Left colon (tissue), 2 donors: ENCODE data around the gene STX7. TPM values are rescaled to one million over a fixed set of nuclear protein-coding genes. Genes with fewer than 3 reads are reported as not detected.
A peak's percentile ranks its signal among the peaks of the same experiment; 100 is the strongest.

Source experiments
- ATAC-seq: fragments of 200-7000 bp; cut with Tn5 transposase; one replicate; pipeline ENCODE4 v1.9.1; 2020; ENCODE audit warnings: mild to moderate bottlenecking, moderate library complexity
- DNase-seq, 2 donors: peaks; one replicate each; pipeline ENCODE4 v3.0.0-alpha.2; 2020
- intact Hi-C, 2 donors: fragments of 100-400 bp; cut with DNase I in 1 of 2; cut with micrococcal nuclease in 1 of 2; formaldehyde crosslinking; loops; one replicate each; pipeline versions ENCODE4 v1.11.2 to v1.14.0; 2022; cut with DNase I, micrococcal nuclease
- total RNA-seq, 2 donors: library from RNA; stranded (reverse); fragmentation: NEBNext Ultra II Directional; extraction: Animal tissue kit (Norgen Biotek cat#: 25700); gene quantifications; one replicate each; pipeline ENCODE4 v1.2.1, GENCODE V29; 2021
- donor health status: DM: no; HTN: no; CAD: no.
- donor health status: DM: yes; HTN: yes; CAD: no.

Gene STX7
- total RNA-seq, 2 donors from 2014 or later = 52.4 to 70.9 TPM

- DNase-seq (no peak), ATAC-seq (no peak)
- intact Hi-C loops = no loop called here
These were observed 69.7 kb downstream of the STX7 start for GRCh38 chr6:132443206-132443605.

DNA sequence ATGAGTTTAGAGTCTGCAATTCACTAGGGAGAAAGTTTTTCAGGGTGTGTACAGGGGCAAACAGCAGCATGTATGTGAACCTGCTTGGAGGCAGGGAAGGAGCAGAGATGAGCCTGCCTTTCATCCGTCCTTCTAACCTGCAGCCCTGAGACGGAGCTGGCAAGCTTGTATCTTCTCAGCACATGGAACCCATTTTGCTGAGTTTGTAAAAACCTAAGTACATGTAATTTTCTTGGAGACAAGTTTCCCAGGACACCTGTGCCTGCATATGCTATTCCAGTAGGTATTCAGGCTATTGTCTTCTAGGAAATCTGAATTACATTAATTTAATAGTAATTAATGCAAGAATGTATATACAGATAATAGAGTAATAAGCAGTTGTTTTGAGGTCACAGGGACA lies 82.8 kb downstream of the STX7 start:
- intact Hi-C loops = no loop called here
- no peak for ATAC-seq
- DNase-seq = no peak

DNA sequence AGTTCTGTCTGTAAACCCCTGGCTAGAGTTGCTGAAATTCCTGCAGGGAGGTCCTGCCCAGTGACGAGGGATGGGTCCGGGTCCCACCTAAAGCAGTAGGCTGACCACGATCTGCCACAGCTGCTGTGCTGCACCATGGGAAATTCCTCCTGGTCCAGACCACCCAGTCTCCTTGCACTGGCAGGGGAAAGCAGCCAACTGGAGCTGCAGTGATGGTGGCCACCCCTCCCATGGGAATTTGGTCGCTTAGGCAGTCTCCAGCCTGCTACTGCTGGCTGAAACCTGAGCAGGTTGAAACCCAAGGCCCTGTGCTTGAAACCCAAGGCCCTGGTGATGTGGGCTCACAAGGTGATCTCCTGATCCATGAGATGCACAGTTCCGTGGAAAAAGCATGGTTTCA lies 87.7 kb downstream of the STX7 start:
- intact Hi-C loops = no loop called here
- ATAC-seq = no peak
- DNase-seq = no peak

DNA sequence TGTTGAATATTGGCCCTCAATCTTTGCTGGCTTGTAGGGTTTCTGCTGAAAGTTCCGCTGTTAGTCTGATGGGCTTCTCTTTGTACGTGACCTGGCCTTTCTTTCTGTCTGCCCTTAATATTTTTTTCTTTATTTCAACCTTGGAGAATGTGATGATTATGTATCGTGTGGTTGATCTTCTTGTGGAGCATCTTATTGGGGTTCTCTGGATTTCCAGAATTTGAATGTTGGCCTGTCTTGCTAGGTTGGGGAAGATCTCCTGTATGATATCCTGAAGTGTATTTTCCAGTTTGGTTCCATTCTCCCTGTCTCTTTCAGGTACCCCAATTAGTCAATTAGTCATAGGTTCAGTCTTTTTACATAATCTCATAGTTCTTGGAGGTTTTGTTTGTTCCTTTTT lies 89.1 kb downstream of the STX7 start:
- ATAC-seq (no peak), DNase-seq (no peak)
- intact Hi-C loops = no loop called here

DNA sequence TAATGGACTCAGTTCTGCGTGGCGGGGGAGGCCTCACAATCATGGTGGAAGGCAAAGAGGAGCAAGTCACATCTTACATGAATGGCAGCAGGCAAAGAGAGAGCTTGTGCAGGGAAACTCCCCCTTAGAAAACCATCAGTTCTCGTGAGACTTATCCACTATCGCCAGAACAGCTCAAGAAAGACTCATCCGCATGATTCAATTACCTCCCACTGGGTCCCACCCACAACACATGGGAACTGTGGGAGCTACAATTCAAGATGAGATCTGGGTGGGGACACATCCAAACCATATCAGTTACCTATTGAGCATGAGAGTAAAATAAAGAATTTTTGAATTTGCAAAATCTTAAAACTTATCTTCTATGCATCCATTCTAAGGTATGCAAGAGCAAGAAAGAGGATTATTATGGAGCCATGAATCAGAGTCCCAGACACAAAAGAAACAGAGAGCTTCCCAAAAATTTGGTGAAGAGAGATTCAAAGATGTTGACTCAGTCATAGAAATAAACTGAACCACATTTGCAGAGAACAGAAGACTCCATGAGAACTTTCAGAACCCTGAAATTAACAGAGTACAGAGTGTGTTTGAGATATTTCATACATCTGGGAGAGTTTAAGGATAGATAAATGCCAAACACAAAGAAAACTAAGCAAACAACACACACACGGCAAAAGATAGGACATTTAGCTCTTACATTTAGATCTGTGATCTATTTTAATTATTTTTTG lies 94.5 kb downstream of the STX7 start:
- DNase-seq = no peak
- ATAC-seq = no peak
- intact Hi-C loops = no loop called here

- DNase-seq (no peak), ATAC-seq (no peak)
- intact Hi-C loops = no loop called here
These were observed 98.2 kb downstream of the STX7 start for GRCh38 chr6:132414761-132415160.

- no peak for DNase-seq
- ATAC-seq = no peak
- intact Hi-C loops = no loop called here
These were observed 98.6 kb downstream of the STX7 start for GRCh38 chr6:132414322-132414721.

GRCh38 chr6:132413499-132413802 lies 99.5 kb downstream of the STX7 start:
- ATAC-seq (no peak), DNase-seq (no peak)
- intact Hi-C loops = no loop called here

GRCh38 chr6:132412656-132413498 lies 100.0 kb downstream of the STX7 start:
- intact Hi-C loops = no loop called here
- ATAC-seq (no peak), DNase-seq (no peak)

DNA sequence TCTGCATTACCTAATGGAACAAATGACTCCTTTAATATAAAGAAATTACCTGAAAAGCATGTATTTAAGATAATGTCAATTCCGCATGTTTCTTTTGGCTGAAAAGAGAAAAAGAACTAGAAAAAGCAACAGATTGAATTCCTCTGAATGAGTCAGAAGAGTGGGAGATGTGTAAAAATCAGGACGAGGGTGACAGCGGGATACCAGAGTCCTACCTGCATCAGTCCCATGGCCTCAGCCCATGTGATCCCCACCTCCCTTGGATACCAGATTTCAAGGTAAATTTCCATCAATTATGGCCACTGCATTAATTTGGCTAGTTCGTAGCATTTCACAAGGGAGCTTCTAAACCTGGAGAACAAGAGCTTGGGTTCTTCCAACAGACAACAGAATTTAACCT lies 101.6 kb downstream of the STX7 start:
- intact Hi-C loops = no loop called here
- no peak for DNase-seq
- ATAC-seq = no peak

DNA sequence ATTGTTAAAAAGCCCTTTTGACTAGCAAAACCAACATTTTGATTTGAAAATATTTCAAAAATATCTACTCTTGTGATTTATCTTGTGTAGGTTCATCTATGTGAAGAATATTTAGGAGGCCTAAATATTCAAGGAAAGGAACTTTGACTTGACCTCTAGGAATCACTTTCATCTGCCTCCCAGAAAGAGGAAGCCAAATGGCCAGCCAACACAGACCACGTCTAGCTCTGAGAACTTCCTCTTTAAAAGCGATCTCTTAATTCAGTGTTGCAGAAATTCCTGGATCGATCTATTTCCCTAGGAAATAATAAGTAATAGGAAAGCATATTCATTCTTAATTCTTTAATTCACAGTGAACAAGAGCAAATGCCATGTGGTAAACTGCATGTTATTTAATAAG lies 102.1 kb downstream of the STX7 start:
- intact Hi-C loops = no loop called here
- DNase-seq = no peak
- ATAC-seq = no peak

DNA sequence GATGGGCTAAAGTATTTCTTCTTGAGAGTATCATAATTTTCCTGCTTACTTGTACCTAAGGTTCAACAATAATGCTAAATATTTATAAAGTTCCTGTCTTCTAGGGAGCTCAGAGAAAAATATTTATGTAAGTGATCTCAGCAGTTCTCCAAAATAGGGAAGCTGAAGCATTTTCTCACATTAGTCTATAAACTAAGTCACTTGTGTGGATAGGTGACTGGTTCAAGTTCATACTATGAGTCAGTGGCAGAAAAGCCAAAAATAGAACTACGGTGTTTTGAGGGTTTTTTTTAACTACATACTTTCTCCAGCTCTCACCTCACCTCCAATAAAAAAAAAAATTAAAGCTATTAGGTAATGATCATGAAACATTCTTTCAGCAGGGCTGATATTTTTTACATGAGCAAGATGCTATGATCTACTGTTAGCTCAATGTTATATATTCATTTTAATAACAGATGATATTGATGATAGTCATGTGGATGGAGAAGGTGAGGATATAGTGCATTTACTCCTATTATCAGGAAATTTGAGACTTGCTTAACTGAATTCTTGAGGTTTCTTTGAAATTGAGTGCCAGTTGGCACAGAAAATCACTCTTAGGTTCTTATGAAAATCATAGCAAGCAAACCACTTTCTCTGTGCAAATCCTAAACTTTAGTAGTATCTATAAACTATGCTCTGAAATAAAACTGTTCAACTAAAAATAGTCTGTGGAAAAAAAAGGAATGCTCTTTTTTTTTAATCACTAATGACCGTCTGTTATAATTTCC lies 107.6 kb downstream of the STX7 start:
- intact Hi-C loops = no loop called here
- DNase-seq (no peak), ATAC-seq (no peak)

DNA sequence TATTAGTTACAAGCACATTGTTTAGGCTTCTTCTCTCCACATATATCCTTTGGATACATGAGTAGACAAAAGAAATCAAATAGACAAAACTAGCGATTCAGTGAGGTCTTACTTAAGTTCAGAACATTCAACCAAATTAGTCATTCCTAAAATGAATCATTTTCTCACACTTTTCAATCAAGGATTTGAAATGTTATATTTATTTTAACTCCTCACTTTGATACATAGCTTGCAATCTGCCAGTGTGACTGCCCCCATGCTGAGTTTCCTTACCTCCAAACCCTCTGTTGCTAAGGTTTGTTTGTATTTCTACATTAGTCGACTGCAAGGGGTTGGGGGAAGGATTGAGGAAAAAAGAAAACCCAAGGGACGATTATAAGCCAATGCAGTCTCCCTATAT lies 108.2 kb downstream of the STX7 start:
- DNase-seq = no peak
- no peak for ATAC-seq
- intact Hi-C loops = no loop called here

DNA sequence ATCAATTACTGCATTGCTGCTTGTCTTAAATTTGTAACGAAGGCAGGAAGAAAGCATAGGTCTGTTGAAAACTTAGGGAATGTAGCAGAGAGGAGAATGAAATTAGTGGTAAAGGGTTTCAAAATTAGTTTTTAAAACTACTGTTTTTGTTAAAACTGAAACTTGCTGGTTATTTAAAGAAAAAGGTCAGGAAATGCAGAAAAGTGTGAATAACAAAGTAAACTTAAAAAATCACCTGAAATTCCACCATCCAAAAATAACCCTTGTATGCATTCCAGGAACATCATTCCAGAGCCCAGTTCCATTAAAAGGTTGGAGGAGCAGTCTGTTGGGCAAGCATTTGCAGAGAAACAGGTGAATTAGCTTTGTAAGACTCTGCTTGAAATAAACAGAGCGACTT lies 108.6 kb downstream of the STX7 start:
- DNase-seq = no peak
- ATAC-seq = no peak
- intact Hi-C loops = no loop called here

- DNase-seq = no peak
- ATAC-seq = no peak
- intact Hi-C loops = no loop called here
These were observed 111.2 kb downstream of the STX7 start for GRCh38 chr6:132401618-132402285.

GRCh38 chr6:132400883-132401617 lies 111.9 kb downstream of the STX7 start, which contains the start of gene MOXD1:
TSS of gene MOXD1 (minus strand) at chr6:132401475. CDS start at chr6:132401426, 49 bp downstream.
- ATAC-seq (peak; percentile 82), DNase-seq (peak; percentile 28 to 41)
- intact Hi-C loops = no loop called here

- intact Hi-C loops = no loop called here
- no peak for ATAC-seq
- no peak for DNase-seq
These were observed 112.4 kb downstream of the STX7 start for GRCh38 chr6:132400555-132400882.

DNA sequence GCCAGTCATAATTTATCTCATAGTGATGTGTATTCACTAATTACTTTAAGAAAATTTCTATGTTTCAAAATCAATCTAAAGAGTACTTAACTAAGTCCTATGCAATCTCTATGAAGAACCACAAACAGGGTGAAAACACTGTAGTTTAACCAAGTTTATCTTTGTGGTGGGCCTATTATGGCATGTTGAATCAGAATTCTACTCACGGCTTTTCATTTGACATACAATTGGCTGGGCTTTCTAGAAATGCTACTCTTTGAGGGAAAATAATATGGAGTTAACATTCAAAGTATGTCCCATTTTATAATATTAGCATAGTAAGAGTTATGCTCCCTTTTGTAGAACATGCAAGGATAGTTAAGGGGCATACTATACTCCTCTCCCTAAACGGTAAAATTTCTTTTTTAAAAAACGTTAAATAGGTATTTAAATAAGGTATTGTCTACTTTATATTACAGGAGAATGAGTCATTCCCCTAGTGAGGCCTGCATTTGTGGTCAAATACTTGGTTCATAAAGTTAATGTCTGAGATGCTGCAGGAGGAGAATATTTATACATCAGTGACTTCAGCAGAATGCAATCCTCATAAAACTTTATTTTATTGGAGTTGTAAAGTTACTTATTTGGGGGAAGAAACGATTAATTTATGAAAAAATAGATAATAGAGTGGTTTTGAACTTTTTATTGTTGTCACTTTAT lies 113.4 kb downstream of the STX7 start:
- intact Hi-C loops = no loop called here
- ATAC-seq (no peak), DNase-seq (no peak)
